ENCODE measurements around the gene STK4. TPM values are rescaled to one million over a fixed set of nuclear protein-coding genes. Genes with fewer than 3 reads are reported as not detected.

Gene STK4
- total and polyA plus RNA-seq, 2 of the 4 experiments (the other 2 are of a cell fraction) = 10.2 to 22.2 TPM

GRCh38 chr20:45017281-45017680, 51.0 kb downstream of the STK4 start:
- dilution Hi-C loops (cut with HindIII; ENCODE audit: low sequenced_read_pairs, unreplicated experiment) = no loop called here
- CTCF ChIA-PET = no interaction called here
- no peak overlapping the region for H2AK5ac ChIP-seq (ENCODE audit: low read depth, low read length)
- H3K18ac ChIP-seq (ENCODE audit: low read depth, low read length) = no peak overlapping the region
- ATAC-seq (ENCODE audit: low read depth) (no peak), DNase-seq (no peak)
- no peaks in the 10 kb centered on the region for H4K20me1 ChIP-seq (ENCODE audit: insufficient read depth, low read length)
- POLR2A ChIA-PET (ENCODE audit: unreplicated experiment) = interaction anchor here (0.6 kb wide), 1 partner anchor 1554 kb away, joined by 4 read pairs; no protein-coding TSS in a partner anchor
- WGBS, 2 experiments (ENCODE audit: extremely low coverage in 2 of 2, insufficient read length in 1 of 2) = 0% methylated on average over 1 of the region's 5 CpGs; no CpG with 5 or more reads in 1 of the 2 experiments
- H3K9me3 ChIP-seq (ENCODE audit: control insufficient read depth, insufficient read depth, low read length) = no peaks in the 10 kb centered on the region
- H3K23ac ChIP-seq (ENCODE audit: low read depth, low read length) = no peak overlapping the region
- no peak overlapping the region for H3K27ac ChIP-seq (ENCODE audit: insufficient read depth, low read length)
- no peak overlapping the region for H3K14ac ChIP-seq (replicated peaks; ENCODE audit: low read depth, low read length)
- H3K36me3 ChIP-seq (ENCODE audit: control insufficient read depth, insufficient read depth, low read length) = no peaks in the 10 kb centered on the region; the same call in 1 of the 2 replicates
- BruUV-seq (replicated peaks) = no TSS peak
- H2AFZ ChIP-seq (replicated peaks; ENCODE audit: low read length, poor library complexity) = no peak overlapping the region
- intact Hi-C loops (cut with micrococcal nuclease) = loop anchor here (2.0 kb wide), 1 partner anchor 22 kb away; no protein-coding TSS in a partner anchor
- peaks cover 2 to 21% of the 10 kb centered on the region in 2 experiments; a peak in 2 of 4 replicates for H3K79me1 ChIP-seq (ENCODE audit: low read depth in 1 of 2, low read length in 2 of 2)
- H3K4me2 ChIP-seq (ENCODE audit: low read depth, low read length) = no peak overlapping the region
- H4K8ac ChIP-seq (ENCODE audit: low read depth in 2 of 2, low read length in 2 of 2) = no peak overlapping the region
- no peak overlapping the region for H2BK5ac ChIP-seq (ENCODE audit: low read depth, low read length, poor library complexity, severe bottlenecking)
- no peak for TF ChIP-seq RCOR1 (IDR thresholded peaks at IDR 0.05; ENCODE audit: insufficient replicate concordance, low read length)
- H4K5ac ChIP-seq (ENCODE audit: low read depth, low read length) = no peak overlapping the region
- no peak overlapping the region for H4K91ac ChIP-seq (ENCODE audit: insufficient read depth, low read depth, low read length)
- no peak overlapping the region for H3K9ac ChIP-seq (ENCODE audit: low read depth, low read length)
- H3K27me3 ChIP-seq (ENCODE audit: control insufficient read depth, insufficient read depth, low read length) = no peaks in the 10 kb centered on the region
- H2BK120ac ChIP-seq (ENCODE audit: low read depth, low read length) = no peak overlapping the region
- in situ Hi-C loops (cut with MboI; ENCODE audit: low sequenced_read_pairs) = loop anchor here (10.0 kb wide), 1 partner anchor 268 kb away; no protein-coding TSS in a partner anchor
- no peak overlapping the region for H2BK20ac ChIP-seq (ENCODE audit: low read depth, low read length)
- no peak overlapping the region for H2AK9ac ChIP-seq (replicated peaks; ENCODE audit: low read depth, low read length, poor library complexity)
- H3K9me1 ChIP-seq (ENCODE audit: insufficient read depth, low read length) = no peaks in the 10 kb centered on the region; the same call in 1 of the 2 replicates
- H2BK15ac ChIP-seq (ENCODE audit: low read depth, low read length) = no peak overlapping the region
- H3K56ac ChIP-seq (ENCODE audit: extremely low read depth, insufficient read depth, low read length) = no peak overlapping the region
- peaks cover 17% of the 10 kb centered on the region for H3K4me1 ChIP-seq (ENCODE audit: control insufficient read depth, insufficient read depth, low read length)
- no peak overlapping the region for H3K4ac ChIP-seq (ENCODE audit: low read depth, low read length)
- no peak overlapping the region for H3K4me3 ChIP-seq (ENCODE audit: insufficient read depth, low read depth, low read length)
